Colonic mucosa (tissue), 4 donors: ENCODE measurements around the gene WDR5B. TPM values are rescaled to one million over a fixed set of nuclear protein-coding genes. Genes with fewer than 3 reads are reported as not detected.

Experiments used
- DNase-seq: peaks from one replicate; pipeline ENCODE4 v3.0.0-alpha.2; 2020
- H3K27ac ChIP-seq: fragments of 200-600 bp; one replicate; pipeline ENCODE4 v1.8.0; 2021
- H3K27me3 ChIP-seq: fragments of 200-600 bp; one replicate; pipeline ENCODE4 v1.8.0; 2021
- H3K36me3 ChIP-seq: fragments of 200-600 bp; one replicate; pipeline ENCODE4 v1.8.0; 2021
- H3K4me1 ChIP-seq: fragments of 200-600 bp; one replicate; pipeline ENCODE4 v1.8.0; 2021; ENCODE audit warnings: mild to moderate bottlenecking
- H3K4me3 ChIP-seq: fragments of 200-600 bp; one replicate; pipeline ENCODE4 v1.8.0; 2021
- H3K9ac ChIP-seq, 2 donors: one replicate each; pipeline ENCODE4 v1.7.0; 2013; ENCODE audit warnings: control low read depth in 2 of 2, low read depth in 2 of 2, low read length in 2 of 2
- H3K9me3 ChIP-seq: fragments of 200-600 bp; one replicate; pipeline ENCODE4 v1.8.0; 2021
- intact Hi-C: fragments of 100-400 bp; cut with DNase I; formaldehyde crosslinking; loops from one replicate; pipeline ENCODE4 v1.14.1; 2022
- total RNA-seq, 2 donors: library from RNA; stranded (reverse); fragmentation: NEBNext Ultra II Directional in 1 of 2; extraction: Animal tissue kit (Norgen Biotek cat#: 25700) in 1 of 2; gene quantifications; one replicate each; pipeline ENCODE4 v1.2.1, GENCODE V29; 2021
- TF ChIP-seq, protein P1 (sequence below): fragments of 200-600 bp; IDR thresholded peaks from one replicate; pipeline ENCODE4 v1.8.0; 2022; ENCODE audit warnings: antibody characterized with exemption, mild to moderate bottlenecking
- donor health status: healthy.
- donor health status: DM: no; HTN: no; CAD: no.
- donor health status: DM: no; HTN: no; CAD: no.

WDR5B gene
- 1 to 10 TPM; 1.9 to 3.6 TPM for total RNA-seq

- TF ChIP-seq, protein P1, sequence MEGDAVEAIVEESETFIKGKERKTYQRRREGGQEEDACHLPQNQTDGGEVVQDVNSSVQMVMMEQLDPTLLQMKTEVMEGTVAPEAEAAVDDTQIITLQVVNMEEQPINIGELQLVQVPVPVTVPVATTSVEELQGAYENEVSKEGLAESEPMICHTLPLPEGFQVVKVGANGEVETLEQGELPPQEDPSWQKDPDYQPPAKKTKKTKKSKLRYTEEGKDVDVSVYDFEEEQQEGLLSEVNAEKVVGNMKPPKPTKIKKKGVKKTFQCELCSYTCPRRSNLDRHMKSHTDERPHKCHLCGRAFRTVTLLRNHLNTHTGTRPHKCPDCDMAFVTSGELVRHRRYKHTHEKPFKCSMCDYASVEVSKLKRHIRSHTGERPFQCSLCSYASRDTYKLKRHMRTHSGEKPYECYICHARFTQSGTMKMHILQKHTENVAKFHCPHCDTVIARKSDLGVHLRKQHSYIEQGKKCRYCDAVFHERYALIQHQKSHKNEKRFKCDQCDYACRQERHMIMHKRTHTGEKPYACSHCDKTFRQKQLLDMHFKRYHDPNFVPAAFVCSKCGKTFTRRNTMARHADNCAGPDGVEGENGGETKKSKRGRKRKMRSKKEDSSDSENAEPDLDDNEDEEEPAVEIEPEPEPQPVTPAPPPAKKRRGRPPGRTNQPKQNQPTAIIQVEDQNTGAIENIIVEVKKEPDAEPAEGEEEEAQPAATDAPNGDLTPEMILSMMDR, result no peak
- H3K4me1 ChIP-seq, result peaks cover 6% of the 10 kb centered on the region
- H3K9me3 ChIP-seq, result no peaks in the 10 kb centered on the region
- peak; percentile 99 for DNase-seq
- H3K9ac ChIP-seq, result peak within 1 kb of the TSS; percentile 52 to 88
- no peaks in the 10 kb centered on the region for H3K27me3 ChIP-seq
- H3K4me3 ChIP-seq, result peak within 1 kb of the TSS; percentile 57
- peak within 1 kb of the TSS; percentile 91 for H3K27ac ChIP-seq
- intact Hi-C loops, result no loop called here
- H3K36me3 ChIP-seq, result no peaks in the 10 kb centered on the region
Observed at GRCh38 chr3:122415762-122416654, at the start of gene WDR5B. WDR5B (minus strand) TSS chr3:122416062; CDS start chr3:122415528, 534 bp downstream.

- TF ChIP-seq, protein P1, result no peak
- intact Hi-C loops, result no loop called here
- Histone ChIP-seq H3K36me3 (no peaks in the 10 kb centered on the region), H3K9ac (no peak overlapping the region), H3K27me3 (no peaks in the 10 kb centered on the region), H3K9me3 (no peaks in the 10 kb centered on the region), H3K4me1 (no peaks in the 10 kb centered on the region), H3K27ac (no peak overlapping the region), H3K4me3 (no peak overlapping the region)
- no peak for DNase-seq
Observed at GRCh38 chr3:122464659-122465058, 48.8 kb upstream of the WDR5B start.

- no peaks in the 10 kb centered on the region for H3K4me1 ChIP-seq
- intact Hi-C loops, result no loop called here
- no peaks in the 10 kb centered on the region for H3K36me3 ChIP-seq
Observed at GRCh38 chr3:122462406-122462805, 46.5 kb upstream of the WDR5B start.

DNA sequence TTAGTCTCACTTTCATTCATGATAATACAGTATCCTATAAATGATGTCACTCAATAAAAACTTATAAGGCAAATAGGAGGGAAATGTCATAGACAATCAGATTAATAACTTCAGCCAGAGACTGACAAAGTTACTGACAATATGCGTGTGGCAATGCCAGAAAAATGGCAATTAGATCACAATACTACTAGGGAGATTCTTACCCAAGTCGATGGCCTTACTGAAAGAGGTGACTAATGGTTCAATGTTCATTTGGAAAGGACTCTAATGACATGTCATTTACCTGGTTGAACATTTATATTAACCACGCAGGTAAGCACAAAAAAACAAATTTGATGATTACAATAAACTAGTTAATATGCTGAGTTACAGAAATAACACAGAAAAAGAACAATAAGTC is 45.9 kb upstream of the WDR5B start:
- H3K9me3 ChIP-seq, result no peaks in the 10 kb centered on the region
- no peak for DNase-seq
- H3K9ac ChIP-seq, result no peak overlapping the region
- intact Hi-C loops, result no loop called here
- no peak overlapping the region for H3K27ac ChIP-seq
- no peaks in the 10 kb centered on the region for H3K36me3 ChIP-seq
- TF ChIP-seq, protein P1, result no peak
- H3K4me1 ChIP-seq, result no peaks in the 10 kb centered on the region
- H3K27me3 ChIP-seq, result no peaks in the 10 kb centered on the region
- H3K4me3 ChIP-seq, result no peak overlapping the region

More at GRCh38 chr3:122462406-122462805, 46.5 kb upstream of the WDR5B start:
- TF ChIP-seq, protein P1, result no peak
- Histone ChIP-seq H3K27me3 (no peaks in the 10 kb centered on the region), H3K9ac (no peak overlapping the region), H3K4me3 (no peak overlapping the region), H3K27ac (no peak overlapping the region), H3K9me3 (no peaks in the 10 kb centered on the region)
- DNase-seq, result no peak

DNA sequence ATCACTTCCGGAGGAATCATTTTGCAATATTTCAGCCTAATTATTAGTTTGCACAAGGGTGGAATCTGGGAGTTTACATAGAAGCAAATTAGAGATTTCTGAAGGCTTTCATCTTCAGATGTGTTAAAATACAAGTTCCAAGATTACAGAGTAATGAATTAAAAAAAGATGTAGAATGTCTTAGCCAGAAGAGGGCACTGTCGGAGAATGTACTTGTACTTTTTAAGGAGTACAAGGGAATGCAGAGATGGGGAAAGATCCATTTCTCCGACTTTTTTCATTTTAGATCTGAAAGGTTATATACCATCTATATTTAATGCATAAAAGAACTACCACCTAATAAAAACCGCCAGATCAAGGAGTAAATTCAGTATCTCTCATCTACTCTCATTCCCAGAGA is 43.1 kb upstream of the WDR5B start:
- Histone ChIP-seq H3K9me3 (no peaks in the 10 kb centered on the region), H3K36me3 (no peaks in the 10 kb centered on the region), H3K4me1 (no peaks in the 10 kb centered on the region), H3K4me3 (no peak overlapping the region), H3K27ac (no peak overlapping the region), H3K27me3 (no peaks in the 10 kb centered on the region), H3K9ac (no peak overlapping the region)
- no peak for DNase-seq
- TF ChIP-seq, protein P1, result no peak
- intact Hi-C loops, result loop anchor here (10.0 kb wide), 1 partner anchor 226 kb away; the partner anchor contains the start of gene PARP14
